Islet of Langerhans (tissue), 1 donor: ENCODE data around the gene MYO10.
A peak's percentile ranks its signal among the peaks of the same experiment; 100 is the strongest.
"Not testable (repeated sequence)": the region's sequence is repeated elsewhere in the genome, so short reads cannot be mapped to it uniquely, and the experiment has no call there.

Experiments
- FAIRE-seq: peaks from one replicate; lab custom pipeline; 2011; peaks lifted over from hg19 to GRCh38; lab: Jason Lieb, UNC

The MYO10 gene

GRCh38 chr5:16781828-16782626, 154.1 kb downstream of the MYO10 start:
- FAIRE-seq = no peak

- peak; percentile 51 for FAIRE-seq
Measured at GRCh38 chr5:16780325-16780724, 155.8 kb downstream of the MYO10 start.

GRCh38 chr5:16777432-16777831, 158.7 kb downstream of the MYO10 start:
- FAIRE-seq = no peak

GRCh38 chr5:16776611-16777251, 159.4 kb downstream of the MYO10 start:
- FAIRE-seq = no peak

GRCh38 chr5:16774806-16775205, 161.3 kb downstream of the MYO10 start:
- no peak for FAIRE-seq

- no peak for FAIRE-seq
Measured at GRCh38 chr5:16773991-16774390, 162.1 kb downstream of the MYO10 start.

GRCh38 chr5:16772556-16772955, 163.5 kb downstream of the MYO10 start:
- no peak for FAIRE-seq

GRCh38 chr5:16768184-16768583, 167.9 kb downstream of the MYO10 start:
- FAIRE-seq = no peak

- FAIRE-seq = no peak
Measured at GRCh38 chr5:16763211-16763610, 172.9 kb downstream of the MYO10 start.

GRCh38 chr5:16759147-16759773, 176.8 kb downstream of the MYO10 start:
- no peak for FAIRE-seq

- no peak for FAIRE-seq
Measured at GRCh38 chr5:16757989-16758501, 178.0 kb downstream of the MYO10 start.

- FAIRE-seq = not testable (repeated sequence)
Measured at GRCh38 chr5:16757577-16757976, 178.5 kb downstream of the MYO10 start.

GRCh38 chr5:16757146-16757545, 178.9 kb downstream of the MYO10 start:
- FAIRE-seq = no peak

- no peak for FAIRE-seq
Measured at GRCh38 chr5:16756692-16757091, 179.4 kb downstream of the MYO10 start.

- no peak for FAIRE-seq
Measured at GRCh38 chr5:16755641-16756040, 180.4 kb downstream of the MYO10 start.

GRCh38 chr5:16754601-16755000, 181.5 kb downstream of the MYO10 start:
- FAIRE-seq = no peak

GRCh38 chr5:16754086-16754485, 182.0 kb downstream of the MYO10 start:
- no peak for FAIRE-seq

GRCh38 chr5:16750445-16750844, 185.6 kb downstream of the MYO10 start:
- no peak for FAIRE-seq

- no peak for FAIRE-seq
Measured at GRCh38 chr5:16749626-16750025, 186.5 kb downstream of the MYO10 start.

- no peak for FAIRE-seq
Measured at GRCh38 chr5:16744164-16744880, 191.8 kb downstream of the MYO10 start.

- no peak for FAIRE-seq
Measured at GRCh38 chr5:16742938-16743337, 193.2 kb downstream of the MYO10 start.

GRCh38 chr5:16740811-16741392, 195.2 kb downstream of the MYO10 start:
- FAIRE-seq = no peak
